ENCODE measurements around the gene ZBTB45. TPM values are rescaled to one million over a fixed set of nuclear protein-coding genes. Genes with fewer than 3 reads are reported as not detected.
A peak's percentile ranks its signal among the peaks of the same experiment; 100 is the strongest.

ZBTB45 gene
- 10 to 100 TPM in 1 of 3 donors, 1 to 10 TPM in 2; 9.6 to 12.6 (median 9.8) TPM for total RNA-seq
- total RNA-seq (2013): 4.1 TPM

DNA sequence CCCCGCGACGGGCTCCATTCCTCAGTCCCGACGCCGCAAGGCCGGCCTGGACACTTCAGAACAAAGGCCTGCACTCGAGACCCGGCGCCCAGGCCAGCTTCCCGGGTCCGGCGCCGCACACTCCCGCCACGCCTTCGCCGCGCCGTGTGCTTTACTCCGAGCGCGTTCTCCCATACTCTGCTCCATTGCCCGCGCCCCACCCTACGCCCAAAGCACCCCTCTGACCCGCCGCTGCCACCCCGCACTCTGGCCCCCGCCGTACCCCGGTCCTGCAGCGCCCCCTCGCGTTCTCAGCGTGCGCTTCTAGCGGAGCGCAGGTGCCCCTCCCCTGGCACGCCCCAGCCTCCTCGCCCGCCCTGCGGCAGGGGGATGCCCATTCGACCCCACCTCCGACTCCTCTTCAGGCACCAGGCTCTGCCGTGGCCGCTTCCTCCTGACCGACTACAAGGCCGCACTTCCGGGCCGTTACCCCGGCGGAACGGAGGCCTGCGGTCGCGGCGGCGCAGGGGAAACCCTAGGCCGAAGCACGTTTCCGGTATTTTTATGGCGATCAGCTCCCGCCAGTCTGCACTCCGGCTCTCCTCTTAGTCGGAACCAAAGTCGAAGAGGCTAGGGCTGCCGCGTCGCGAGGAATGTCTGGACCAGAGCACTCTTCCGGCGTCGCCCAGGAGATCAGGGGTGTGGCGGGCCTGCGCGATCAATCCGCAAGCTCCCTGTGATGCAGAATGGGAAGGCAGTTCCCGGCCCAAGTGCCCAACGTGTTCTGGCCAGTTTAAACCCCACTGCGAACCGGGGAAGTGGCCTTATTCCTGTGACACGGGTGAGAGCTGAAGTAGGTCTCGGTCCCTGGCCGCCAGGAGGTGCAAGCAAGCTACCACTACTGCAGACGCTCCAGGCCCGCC lies at the start of gene ZBTB45:
TSS of gene ZBTB45 (minus strand) at position 456 of the 902 bp plus-strand sequence. CDS start 2,137 bp downstream, outside the sequence.
- peak within 1 kb of the TSS; percentile 81 for H3K4me3 ChIP-seq (ENCODE audit: low read length)
- intact Hi-C loops (cut with micrococcal nuclease): loop anchor here (1.0 to 2.0 kb wide), 5 partner anchors 20 to 337 kb away; partner anchors contain the start of genes ZNF274 and ZNF446

DNA sequence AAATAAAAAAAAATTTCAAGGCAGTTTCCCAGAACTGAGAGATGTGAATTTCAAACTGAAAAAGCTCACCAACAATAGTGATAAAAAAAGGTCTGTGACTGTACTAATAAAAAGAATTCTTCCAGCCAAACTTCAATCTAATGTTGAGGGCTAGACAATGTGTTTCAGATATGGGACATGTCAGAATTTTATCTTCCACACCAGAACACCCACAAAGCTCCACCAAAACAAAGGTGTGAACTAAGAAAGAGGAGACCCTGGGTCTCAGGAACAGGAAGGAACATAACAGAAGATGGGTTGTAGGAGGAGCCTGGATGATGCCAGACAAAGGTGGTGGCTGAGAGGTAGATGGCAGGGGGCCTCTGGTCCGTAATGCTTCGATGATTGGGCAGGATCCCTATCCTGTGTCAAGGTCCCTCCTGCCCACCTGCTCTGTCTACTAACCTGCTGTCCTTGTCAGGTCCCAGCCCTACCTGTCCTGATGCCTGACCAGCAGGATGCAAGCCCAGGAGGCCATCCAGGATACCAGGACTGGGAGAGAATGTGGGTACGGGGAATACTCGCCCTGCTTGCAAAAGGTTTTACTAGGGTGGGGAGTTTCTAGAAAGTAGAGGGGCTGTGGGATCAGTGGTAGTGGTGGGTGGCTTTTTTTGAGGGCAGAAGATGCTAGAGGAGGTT lies 49.0 kb upstream of the ZBTB45 start:
- Histone ChIP-seq H3K36me3 (ENCODE audit: control insufficient read depth, insufficient read depth, low read length) (peaks cover 4% of the 10 kb centered on the region), H3K27me3 (ENCODE audit: control insufficient read depth, insufficient read depth, low read length) (no peaks in the 10 kb centered on the region), H3K4me3 (ENCODE audit: low read length) (no peak overlapping the region), H3K9me3 (ENCODE audit: control insufficient read depth, insufficient read depth, low read length) (no peaks in the 10 kb centered on the region), H3K4me1 (ENCODE audit: control insufficient read depth, insufficient read depth, low read length) (peaks cover 19% of the 10 kb centered on the region), H3K27ac (ENCODE audit: low read length) (no peak overlapping the region)
- Mint-ChIP-seq H3K36me3 (no peaks in the 10 kb centered on the region), H3K4me3 (no peak overlapping the region), H3K9me3 (peaks cover 0 to 2% of the 10 kb centered on the region in 2 donors), H3K4me1 (peaks cover 26 to 32% of the 10 kb centered on the region in 2 donors), H3K27ac (peak overlapping the region in 1 of 2 donors; percentile 64), H3K27me3 (ENCODE audit: low read depth in 2 of 2) (no peaks in the 10 kb centered on the region)
- TF ChIP-seq, protein P1, sequence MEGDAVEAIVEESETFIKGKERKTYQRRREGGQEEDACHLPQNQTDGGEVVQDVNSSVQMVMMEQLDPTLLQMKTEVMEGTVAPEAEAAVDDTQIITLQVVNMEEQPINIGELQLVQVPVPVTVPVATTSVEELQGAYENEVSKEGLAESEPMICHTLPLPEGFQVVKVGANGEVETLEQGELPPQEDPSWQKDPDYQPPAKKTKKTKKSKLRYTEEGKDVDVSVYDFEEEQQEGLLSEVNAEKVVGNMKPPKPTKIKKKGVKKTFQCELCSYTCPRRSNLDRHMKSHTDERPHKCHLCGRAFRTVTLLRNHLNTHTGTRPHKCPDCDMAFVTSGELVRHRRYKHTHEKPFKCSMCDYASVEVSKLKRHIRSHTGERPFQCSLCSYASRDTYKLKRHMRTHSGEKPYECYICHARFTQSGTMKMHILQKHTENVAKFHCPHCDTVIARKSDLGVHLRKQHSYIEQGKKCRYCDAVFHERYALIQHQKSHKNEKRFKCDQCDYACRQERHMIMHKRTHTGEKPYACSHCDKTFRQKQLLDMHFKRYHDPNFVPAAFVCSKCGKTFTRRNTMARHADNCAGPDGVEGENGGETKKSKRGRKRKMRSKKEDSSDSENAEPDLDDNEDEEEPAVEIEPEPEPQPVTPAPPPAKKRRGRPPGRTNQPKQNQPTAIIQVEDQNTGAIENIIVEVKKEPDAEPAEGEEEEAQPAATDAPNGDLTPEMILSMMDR (IDR thresholded peaks at IDR 0.05): no peak
- DNase-seq (peak in 1 of 2 donors; percentile 10), ATAC-seq (no peak)
- WGBS (ENCODE audit: insufficient coverage): 91% methylated on average over 4 of the region's 4 CpGs
- intact Hi-C loops (cut with micrococcal nuclease): no loop called here

More for the DNA sequence above, at the start of gene ZBTB45:
- no peaks in the 10 kb centered on the region for H3K9me3 Mint-ChIP-seq
- Histone ChIP-seq H3K27ac (ENCODE audit: low read length) (peak within 1 kb of the TSS; percentile 98), H3K4me1 (ENCODE audit: control insufficient read depth, insufficient read depth, low read length) (peaks cover 38% of the 10 kb centered on the region), H3K36me3 (ENCODE audit: control insufficient read depth, insufficient read depth, low read length) (peaks cover 16% of the 10 kb centered on the region), H3K27me3 (ENCODE audit: control insufficient read depth, insufficient read depth, low read length) (no peaks in the 10 kb centered on the region), H3K9me3 (ENCODE audit: control insufficient read depth, insufficient read depth, low read length) (no peaks in the 10 kb centered on the region)
- TF ChIP-seq, protein P1 (IDR thresholded peaks at IDR 0.05): peak; percentile 71
- no peaks in the 10 kb centered on the region for H3K27me3 Mint-ChIP-seq (ENCODE audit: low read depth in 2 of 2)
- ATAC-seq (peak; percentile 80 to 93 (median 83)), DNase-seq (peak; percentile 91 to 95)
- H3K4me3 Mint-ChIP-seq: peak within 1 kb of the TSS; percentile 97
- no peaks in the 10 kb centered on the region for H3K36me3 Mint-ChIP-seq
- WGBS (ENCODE audit: insufficient coverage): under 1% methylated on average over 87 of the region's 87 CpGs
- H3K4me1 Mint-ChIP-seq: peaks cover 25 to 46% of the 10 kb centered on the region in 2 donors
- H3K27ac Mint-ChIP-seq: peak within 1 kb of the TSS; percentile 97 to 100

DNA sequence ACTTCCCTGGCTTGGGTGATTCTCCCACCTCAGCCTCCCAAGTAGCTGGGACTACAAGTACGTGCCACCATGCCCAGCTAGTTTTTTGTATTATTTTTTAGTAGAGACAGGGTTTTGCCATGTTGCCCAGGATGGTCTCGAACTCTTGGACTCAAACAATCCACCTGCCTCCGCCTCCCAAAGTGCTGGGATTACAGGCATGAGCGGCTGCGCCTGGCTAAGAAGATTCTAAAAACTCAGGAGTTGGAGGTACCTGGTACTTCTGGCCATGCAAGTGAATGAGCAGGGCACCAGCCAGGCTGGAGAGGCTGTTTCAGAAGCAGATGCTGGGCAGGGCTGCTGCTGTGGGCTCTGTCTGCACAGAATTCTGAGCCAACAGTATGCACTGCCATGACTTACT lies 47.4 kb upstream of the ZBTB45 start:
- Histone ChIP-seq H3K4me1 (ENCODE audit: control insufficient read depth, insufficient read depth, low read length) (peaks cover 26% of the 10 kb centered on the region), H3K27ac (ENCODE audit: low read length) (no peak overlapping the region), H3K9me3 (ENCODE audit: control insufficient read depth, insufficient read depth, low read length) (no peaks in the 10 kb centered on the region), H3K4me3 (ENCODE audit: low read length) (no peak overlapping the region), H3K27me3 (ENCODE audit: control insufficient read depth, insufficient read depth, low read length) (no peaks in the 10 kb centered on the region), H3K36me3 (ENCODE audit: control insufficient read depth, insufficient read depth, low read length) (peaks cover 4% of the 10 kb centered on the region)
- H3K27me3 Mint-ChIP-seq (ENCODE audit: low read depth in 2 of 2): no peaks in the 10 kb centered on the region
- ATAC-seq (no peak), DNase-seq (no peak)
- H3K4me1 Mint-ChIP-seq: peaks cover 23 to 32% of the 10 kb centered on the region in 2 donors
- TF ChIP-seq, protein P1 (IDR thresholded peaks at IDR 0.05): no peak
- H3K9me3 Mint-ChIP-seq: no peaks in the 10 kb centered on the region
- 100% methylated on average over 4 of the region's 5 CpGs for WGBS (ENCODE audit: insufficient coverage)
- no peak overlapping the region for H3K27ac Mint-ChIP-seq
- no peaks in the 10 kb centered on the region for H3K36me3 Mint-ChIP-seq
- intact Hi-C loops (cut with micrococcal nuclease): no loop called here
- H3K4me3 Mint-ChIP-seq: no peak overlapping the region

Data from natural killer cell (primary cell).